SIG-M5 treated with dmso at 0.1 percent for 504 hours (cell line): ENCODE results near the gene DCP2.

Experiments used
- DNase-seq: peaks from one replicate; lab custom pipeline; 2025; ENCODE audit not compliant: unreplicated experiment; lab: John Stamatoyannopoulos, UW

Gene DCP2

DNA sequence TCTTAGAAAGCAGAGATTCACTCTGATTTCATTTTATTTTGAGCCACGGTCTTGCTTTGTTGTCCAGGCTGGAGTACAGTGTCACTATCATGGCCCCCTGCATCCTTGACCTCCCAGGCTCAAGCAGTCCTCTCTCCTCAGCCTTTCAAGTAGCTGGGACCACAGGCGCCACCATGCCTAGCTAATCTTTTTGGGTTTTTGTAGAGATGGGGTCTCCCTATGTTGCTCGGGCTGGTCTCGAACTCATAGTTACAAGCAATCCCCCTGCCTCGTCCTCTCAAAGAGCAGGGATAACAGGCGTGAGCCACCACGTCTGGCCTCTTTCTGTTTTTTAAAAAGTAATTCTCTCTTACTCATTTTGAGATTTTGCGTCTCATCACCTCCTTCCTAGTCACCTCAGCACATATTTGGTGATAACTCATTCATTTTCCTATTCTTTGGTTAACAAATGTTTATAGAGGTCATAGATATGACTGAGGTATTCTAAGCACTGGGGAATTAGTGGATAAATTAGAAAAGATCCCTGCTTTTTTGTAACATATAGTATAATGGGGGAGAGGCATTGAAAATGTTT lies 10.8 kb upstream of the DCP2 start:
- DNase-seq = no peak

DNA sequence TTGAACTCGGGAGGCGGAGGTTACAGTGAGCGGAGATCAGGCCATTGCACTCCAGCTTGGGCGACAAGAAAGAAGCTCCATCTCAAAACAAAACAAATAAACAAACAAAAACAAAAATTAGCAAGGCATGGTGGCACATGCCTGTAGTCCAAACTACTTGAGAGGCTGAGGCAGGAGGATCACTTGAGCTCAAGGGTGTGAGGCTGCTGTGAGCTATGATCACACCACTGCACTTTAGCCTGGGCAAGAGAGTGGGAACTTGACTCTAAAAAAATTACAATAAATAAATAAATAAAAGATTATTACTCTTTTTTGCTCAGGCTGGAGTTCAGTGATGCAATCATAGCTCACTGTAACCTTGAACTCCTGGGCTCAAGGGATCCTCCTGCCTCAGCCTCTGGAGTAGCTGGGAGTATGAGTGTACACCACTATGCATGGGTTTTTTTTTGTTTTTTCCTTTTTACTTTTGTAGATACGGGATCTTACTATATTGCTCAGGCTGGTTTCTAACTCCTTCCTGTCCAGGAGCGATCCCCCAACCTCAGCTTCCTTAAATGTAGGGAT lies 9.0 kb upstream of the DCP2 start:
- no peak for DNase-seq

DNA sequence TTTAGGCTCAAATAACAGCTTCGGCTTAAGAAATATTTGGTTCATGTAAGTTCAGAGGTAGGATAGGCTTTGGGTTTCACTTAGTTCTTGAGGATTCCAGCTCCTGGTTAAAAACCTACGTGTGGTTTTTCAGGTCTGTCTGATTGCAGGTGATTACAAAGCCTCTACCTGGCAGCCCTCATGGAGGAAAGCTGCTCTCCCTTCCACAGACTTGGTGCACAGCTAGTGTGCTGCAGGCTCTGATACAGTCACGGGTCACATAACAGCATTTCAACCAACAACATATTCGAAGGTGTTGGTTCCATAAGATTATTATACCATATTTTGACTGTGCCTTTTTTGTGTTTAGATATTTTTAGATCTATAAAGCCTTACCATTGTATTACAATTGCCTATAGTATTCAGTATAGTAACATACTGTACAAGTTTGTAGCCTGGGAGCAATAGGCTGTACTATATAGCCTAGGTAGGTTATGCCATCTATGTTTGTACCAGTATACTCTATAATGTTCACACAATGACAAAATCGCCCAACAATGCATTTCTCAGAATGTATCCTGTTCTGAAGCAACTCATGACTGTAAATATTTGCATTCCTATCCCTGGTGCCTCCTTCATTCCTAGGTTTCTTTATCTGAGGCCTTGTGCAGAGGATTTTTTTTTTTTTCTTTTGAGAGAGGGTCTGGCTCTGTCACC lies 8.0 kb upstream of the DCP2 start:
- peak; percentile 14 for DNase-seq

DNA sequence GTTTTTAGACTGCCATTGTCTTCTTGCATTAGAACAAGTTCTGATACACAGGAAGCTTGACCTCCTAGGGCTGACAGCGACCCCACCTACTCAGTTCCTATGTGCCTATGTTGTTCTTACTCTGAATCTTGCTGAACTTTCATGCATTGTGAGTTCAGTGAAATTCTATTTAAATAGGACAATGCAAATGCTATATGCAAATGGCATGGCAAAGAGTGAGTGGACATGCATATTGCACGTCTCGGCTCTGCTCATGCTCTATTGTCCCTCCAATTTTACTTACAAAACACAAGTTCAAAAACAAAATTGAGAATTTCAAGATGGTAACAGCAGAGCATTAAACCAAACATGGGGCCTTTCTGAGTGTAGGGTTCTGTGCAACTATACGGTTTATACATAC lies 5.3 kb upstream of the DCP2 start:
- DNase-seq = no peak

DNA sequence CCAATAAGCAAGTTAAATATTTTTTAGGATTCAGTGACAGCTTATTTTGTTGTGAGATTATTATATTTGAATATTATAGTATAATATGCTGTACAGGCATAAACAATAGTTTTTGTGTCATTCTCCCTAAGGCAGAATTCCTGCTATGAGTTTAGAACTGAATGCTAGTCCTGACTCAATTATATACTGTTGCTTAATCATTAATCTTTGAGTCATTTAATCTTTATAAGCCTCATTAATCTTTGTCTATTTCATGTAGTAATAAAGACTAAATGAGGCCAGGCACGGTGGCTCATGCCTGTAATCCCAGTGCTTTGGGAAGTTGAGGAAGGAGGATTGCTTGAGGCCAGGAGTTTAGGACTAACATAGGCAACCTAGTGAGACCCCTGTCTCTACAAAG lies 3.6 kb upstream of the DCP2 start:
- DNase-seq = no peak

DNA sequence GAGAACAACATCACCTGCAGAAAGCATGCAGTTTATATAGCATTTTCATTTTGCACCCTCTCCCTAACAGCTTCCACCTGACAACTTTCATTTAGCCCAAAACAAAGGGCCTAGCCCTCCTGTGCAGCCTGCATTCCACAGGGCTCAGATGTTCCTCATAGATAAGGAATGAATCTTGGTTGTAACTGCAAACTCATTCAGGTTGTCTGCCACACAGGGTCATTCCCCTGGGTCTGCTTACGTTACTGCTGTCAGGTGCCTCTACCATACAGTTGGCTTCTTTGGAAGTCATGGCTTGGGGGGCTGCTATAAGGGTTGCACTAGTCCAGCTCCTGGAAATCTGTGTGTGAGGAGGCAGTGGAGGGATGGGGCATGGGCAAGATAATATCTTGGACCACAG lies 2.7 kb upstream of the DCP2 start:
- DNase-seq = no peak

DNA sequence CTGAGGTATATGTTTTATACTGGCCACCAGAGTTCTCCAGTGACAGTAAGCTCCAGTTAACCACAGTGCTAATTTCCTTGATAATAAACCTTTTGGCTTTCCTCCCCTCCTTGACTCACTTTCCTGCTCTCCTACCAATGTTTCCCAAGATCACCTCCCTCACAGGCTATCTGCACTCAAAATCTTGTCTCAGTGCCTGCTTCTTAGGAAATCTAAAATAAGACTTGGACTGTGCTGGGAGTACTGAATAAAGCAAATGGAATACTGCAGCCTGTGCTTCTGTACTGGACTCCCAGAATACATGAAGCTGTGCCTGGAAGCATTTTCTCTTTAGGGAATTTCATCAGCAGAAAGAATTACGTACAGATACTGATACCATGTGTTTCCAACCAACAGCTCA lies 1.7 kb upstream of the DCP2 start:
- DNase-seq = no peak

DNA sequence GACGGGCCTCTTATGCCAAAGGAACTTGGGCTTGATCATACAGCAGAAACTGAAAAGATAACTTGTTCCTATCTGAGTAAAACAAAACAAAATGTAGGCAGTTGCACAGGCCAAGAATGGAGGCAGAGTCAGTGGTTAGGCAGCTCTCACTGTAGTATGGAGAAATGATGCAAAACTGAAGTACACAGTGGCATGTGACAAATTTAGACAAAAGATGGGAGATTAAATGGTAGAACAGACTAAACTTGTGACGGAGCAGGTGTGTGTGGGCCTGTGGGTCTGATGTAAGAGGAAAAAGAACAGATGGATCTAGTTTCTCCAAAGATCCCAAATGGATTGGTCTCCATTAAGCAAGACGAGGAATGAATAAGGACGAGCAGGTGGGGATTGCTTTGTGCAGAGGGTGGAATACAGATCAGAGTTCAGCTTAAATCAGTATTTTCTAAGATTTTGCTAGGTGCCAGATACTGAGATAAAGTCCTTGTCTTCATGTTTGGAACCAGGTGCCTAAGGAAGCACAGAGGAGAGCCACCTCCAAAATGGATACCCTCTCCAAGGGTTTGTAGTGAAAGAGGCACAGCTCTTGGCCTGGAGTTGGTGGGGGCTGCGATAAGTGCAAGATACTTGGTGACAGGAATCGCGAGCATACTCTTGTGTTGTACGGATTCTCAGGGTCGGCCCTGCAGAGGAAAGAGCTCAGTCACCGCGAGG lies 722 bp upstream of the DCP2 start:
- peak; percentile 81 for DNase-seq

DNA sequence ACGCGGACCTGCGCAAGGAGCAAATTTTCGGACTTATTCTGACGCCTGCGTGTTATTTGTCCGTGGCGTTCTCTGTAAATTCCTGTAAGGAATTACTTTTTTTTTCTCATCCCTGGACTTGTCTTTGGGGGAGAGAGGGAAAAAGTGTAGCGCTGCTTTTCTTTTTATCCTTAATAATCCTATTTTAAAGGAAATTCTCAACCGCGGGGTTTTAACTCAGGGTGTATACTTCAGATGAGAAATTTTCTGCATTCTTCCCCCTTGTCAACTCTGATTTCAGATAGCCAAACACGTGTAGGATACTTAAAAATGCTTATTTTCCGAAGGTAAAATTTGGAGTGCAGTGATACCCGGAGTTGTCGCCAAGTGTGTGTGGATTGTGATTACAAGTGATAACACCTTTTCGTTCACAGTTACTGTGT lies 853 bp downstream of the DCP2 start:
- peak; percentile 30 for DNase-seq

DNA sequence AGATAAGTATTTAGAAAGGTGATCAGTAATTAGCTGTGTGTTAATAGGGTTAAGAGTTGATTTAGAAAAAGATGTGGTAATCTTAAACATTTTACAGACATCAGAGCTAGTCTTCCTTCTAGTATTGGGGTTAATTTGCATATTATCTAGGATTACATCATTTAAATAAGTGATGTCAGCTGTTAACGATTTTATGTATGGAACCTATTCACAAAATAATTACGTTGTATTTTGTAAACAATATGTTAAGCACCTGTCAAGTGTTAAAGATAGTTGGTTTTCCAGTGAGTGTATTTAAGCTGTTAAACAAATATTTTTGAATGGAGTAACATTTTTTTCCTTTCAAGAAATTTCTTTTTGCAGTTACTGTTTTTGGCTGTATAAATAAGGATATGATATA lies 2.2 kb downstream of the DCP2 start:
- DNase-seq = peak; percentile 29

DNA sequence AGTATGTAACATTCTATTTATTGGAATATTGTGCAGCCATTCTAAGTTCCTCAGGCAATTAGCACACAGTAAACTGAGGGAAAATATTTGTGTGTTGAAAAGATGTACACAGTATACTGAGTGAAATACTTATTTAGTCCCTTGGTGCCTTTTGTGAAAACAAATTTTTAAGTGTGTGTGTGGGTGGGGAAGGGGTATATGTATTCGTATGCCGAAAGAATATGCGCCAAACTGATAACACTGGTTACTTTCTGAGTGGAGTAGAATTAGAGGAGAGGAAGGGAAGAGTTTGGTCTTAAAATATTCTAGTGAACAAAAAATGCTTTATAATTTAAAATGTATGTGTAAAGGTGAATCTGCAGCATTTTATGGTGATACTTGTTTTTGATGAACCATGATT lies 3.1 kb downstream of the DCP2 start:
- DNase-seq = no peak

DNA sequence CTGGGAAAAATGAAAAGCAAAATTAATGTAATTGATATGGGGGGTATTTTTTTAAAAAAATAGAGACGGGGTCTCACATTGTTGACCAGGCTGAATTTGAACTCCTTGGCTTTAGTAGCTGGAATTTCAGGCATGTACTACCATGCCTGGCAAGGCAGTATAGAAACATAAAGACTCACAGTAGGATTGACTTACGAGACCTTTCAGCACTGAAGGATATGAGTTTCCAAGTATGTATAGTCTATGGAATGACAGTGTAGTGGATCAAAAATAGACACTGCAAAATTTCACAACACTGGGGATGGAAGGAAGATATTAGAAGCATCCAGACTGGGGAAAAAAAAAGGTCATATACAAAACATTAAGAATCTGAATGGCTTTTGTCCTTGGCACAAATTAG lies 6.8 kb downstream of the DCP2 start:
- no peak for DNase-seq

DNA sequence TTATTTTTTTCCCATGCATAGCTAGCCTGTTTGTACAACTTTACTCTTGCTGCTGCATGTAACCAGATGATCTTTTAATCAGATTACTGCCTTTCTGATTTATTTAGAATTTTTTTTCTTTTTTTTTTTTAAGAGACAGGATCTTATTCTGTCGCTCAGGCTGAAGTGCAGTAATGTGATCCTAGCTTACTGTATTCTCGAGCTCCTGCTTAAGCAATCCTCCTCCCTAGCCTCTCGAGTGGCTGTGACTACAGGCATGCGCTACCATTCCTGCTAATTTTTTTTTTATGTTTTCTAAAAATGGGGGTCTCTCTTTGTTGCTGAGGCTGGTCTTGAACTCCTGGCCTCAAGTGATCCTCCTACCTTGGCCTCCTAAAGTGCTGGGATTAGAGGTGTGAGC lies 9.6 kb downstream of the DCP2 start:
- no peak for DNase-seq

DNA sequence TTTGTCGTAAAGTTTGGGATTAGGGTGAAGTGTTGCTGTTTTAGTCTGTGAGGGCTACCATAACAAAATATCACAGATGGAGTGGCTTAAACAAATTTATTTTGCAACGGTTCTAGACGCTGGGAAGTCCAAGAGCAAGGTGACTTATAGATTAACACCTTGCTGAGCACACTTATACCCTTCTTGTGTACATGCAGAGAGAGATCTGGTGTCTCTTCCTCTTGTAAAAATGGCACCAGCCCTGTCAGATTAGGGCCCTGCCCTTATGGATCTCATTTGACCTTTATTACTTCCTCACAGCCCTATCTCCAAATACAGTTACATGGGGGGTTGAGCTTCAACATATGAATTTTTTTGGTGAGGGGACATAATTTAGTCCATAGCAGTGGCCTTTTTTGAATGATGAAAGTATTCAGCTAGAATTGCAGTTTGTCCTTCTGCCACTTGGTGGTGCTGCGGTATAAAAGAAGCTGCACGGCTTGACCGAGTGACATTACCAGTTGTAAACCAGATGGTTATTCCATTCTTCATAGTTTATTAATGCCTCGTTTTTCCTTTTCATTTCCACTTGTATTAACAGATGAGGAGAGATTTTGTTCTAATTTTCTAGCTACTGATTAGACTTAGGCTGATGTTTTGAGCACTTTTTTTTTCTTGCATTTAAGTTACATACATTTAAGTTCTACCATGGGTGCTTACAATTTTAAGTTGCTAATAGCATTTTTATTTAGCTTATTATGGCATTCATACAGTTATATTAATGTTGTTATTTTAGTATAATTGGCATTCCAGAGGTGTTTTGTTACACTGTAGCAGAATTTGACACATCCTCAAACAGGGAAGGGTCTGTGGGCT lies 19.4 kb downstream of the DCP2 start:
- DNase-seq = peak; percentile 46

DNA sequence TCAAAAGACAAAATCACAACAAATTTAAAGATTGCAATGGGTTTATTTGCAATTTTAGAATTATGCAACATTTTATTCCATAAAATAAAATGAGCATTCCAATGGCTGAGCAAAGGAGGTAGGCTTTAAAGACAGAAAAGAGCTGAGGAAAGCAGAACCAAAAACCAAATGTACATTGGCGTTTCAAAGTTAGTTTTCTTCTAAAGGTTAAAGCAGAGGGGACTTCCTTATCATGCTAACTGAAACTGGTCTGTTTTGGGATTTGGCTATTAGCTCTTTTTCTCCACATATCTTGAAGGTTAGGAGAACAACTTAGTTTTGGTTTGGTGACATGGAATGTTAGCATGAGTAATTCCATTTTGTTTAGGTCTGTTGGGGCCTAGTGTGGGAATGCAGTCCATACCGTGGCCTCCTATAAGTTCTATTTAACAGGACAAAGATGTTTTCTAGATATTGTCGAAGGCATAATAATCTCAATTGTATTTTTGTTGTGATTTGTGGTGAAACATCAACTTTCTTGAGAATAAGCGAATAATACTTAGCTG lies 20.3 kb downstream of the DCP2 start:
- no peak for DNase-seq

DNA sequence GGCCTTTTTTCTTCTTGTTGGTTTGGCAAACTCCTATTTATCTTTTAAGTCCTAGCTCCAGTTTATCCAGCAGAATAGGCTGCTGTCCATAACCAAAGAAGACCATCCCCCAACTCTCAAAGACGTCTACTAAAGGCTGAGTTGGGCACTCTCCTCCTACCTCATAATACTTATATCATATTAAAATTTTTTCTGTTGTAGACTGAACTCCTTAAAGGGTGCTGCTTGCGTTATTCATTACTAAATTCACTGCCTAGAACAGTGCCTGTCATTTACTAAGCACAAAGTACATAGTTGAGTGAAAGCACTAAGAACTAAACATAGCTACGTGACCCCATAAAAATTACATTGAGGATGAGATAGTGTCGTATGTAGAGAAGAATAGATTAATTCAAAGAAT lies 21.7 kb downstream of the DCP2 start:
- DNase-seq = no peak

DNA sequence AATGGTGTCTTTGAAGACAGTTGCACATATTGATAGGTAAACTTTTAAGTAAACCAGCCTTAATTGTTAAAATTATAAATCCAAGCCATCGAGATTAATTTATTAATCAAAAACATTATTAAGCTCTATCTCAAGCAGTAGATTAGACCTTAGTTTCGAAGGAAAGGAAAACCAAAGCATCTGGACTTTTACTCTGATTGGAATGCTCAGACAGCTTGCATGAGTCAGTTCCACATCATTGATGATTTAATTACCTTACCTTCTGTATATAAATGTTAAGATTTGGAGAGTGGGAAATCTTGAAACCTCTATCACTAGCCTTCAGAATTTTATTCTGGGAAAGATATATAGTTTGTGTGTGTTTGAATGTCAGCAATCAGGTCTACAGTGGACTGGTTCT lies 23.9 kb downstream of the DCP2 start:
- no peak for DNase-seq

DNA sequence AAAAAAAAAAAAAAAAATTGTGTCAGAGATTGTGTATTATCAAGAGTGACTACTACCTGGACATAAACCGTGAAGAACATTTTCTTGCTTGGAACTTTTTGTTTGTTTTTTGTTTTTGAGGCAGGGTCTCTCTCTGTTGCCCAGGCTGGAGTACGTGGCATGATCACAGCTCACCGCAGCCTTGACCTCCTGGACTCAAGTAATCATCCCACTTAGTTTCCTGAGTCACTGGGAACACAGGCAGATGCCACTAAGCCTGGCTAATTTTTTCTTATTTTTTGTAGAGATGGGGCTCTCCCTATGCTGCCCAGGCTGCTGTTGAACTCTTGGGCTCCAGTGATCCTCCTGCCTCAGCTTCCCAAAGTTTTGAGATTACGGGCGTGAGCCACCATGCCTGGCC lies 25.8 kb downstream of the DCP2 start:
- no peak for DNase-seq

DNA sequence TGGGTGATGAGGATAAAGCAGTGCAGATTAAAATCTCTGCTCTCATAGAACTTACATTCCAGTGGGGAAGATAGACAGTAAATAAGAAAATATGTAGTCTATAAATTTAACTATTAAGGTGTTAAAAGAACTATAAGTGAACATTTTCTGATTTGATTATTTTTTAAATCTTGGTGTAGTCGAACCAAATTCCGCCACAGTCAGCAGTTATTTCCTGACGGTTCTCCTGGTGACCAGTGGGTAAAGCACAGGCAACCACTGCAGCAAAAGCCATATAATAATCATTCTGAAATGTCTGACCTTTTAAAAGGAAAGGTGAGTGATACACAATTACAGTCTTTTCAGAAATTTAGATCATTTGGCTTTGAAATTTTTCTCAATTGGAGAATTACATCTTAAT lies 27.2 kb downstream of the DCP2 start:
- DNase-seq = no peak

DNA sequence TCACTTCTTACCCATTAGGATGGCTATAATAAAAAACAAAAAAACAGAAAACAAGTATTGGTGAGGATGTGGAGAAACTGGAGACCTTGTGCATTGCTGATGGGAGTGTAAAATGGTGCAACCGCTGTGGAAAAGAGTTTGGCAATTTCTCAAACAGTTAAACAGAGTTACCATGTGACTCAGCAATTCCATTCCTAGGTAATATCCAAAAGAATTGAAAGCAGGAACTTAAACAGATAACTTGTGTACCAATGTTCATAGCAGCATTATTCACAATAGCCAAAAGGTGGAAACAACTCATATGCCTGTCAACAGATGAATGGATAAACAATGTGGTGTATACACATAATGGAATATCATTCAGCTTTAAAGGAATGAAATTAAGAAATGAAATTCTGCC lies 28.9 kb downstream of the DCP2 start:
- peak; percentile 25 for DNase-seq
